ENCODE measurements around the gene VPS54.

- TF ChIP-seq CTCF (IDR thresholded peaks at IDR 0.05) (no peak), POLR2AphosphoS5 (IDR thresholded peaks at IDR 0.05; ENCODE audit: low read depth, low read length) (no peak), REST (IDR thresholded peaks at IDR 0.05; ENCODE audit: insufficient read depth in 1 of 2, low read depth in 2 of 2, low read length in 1 of 2) (no peak)
Measured at GRCh38 chr2:63853527-63854310, 165.5 kb downstream of the VPS54 start.
